GM23248 (cell line): Measurements from ENCODE around the gene CCDC157.

Source experiments
- EZH2 ChIP-seq: fragments of 200-600 bp; sonication (generic); IDR thresholded peaks from 2 replicates; pipeline ENCODE4 v1.6.1; 2018; ENCODE audit warnings: antibody characterized with exemption, mild to moderate bottlenecking; ENCODE audit not compliant: insufficient read depth, poor library complexity, severe bottlenecking
- EZH2phosphoT487 ChIP-seq: fragments of 200-600 bp; sonication (generic); IDR thresholded peaks from 2 replicates; pipeline ENCODE4 v1.6.1; 2018; ENCODE audit warnings: antibody characterized with exemption, moderate library complexity, mild to moderate bottlenecking, low read depth; ENCODE audit not compliant: insufficient read depth

- TF ChIP-seq EZH2phosphoT487 = no peak
- no peak for TF ChIP-seq EZH2
Measured at GRCh38 chr22:30396871-30397655, 40.3 kb downstream of the CCDC157 start, which contains the start of gene SEC14L2.
